HG03442 (cell line): ENCODE results near the gene CACNA1S.

ENCODE experiments used
- ATAC-seq: cut with Tn5 transposase; IDR thresholded peaks from one replicate; pipeline ENCODE4 v1.9.1; 2021; ENCODE audit warnings: mild to moderate bottlenecking, moderate library complexity; ENCODE audit not compliant: unreplicated experiment

Gene CACNA1S

DNA sequence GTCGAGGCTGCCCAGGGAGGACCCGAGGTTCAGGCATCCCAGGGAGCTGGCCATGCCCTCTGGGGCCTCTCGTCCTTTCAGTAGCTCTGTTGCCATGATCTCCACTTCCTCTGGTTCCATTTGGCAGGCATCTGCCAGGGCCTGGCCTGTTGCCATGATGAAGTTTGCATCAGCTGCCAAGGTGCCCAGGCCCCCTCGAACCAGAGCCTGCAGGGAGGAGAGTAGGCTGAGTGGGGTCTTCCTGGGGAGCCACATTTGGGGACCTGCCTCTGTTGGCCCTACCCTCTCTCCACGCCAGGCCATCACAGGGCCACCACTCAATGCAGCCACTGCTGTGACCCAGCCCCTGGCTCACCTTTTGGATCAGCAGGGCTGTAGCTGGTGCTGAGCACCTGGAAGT, 72.3 kb downstream of the CACNA1S start:
- no peak for ATAC-seq

DNA sequence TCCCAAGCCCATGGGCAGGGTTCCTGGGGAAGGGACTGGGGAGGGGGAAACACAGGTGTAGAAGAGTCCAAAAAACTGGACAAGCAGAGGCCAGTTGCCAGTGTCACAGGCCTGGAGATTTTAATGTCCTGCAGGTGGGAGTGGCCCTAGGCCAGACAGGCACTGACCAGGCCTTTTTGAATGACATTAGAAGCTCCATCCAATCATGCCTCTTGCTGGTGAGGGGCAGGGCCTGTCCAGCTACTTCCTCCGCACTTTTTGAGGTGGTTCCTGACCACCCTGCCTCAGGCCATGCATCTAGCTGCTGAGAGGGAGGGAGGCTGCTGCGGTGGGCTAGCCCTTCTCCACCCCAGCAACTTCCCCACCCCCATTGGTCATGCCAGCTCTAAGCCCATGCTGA, 72.8 kb downstream of the CACNA1S start:
- no peak for ATAC-seq

DNA sequence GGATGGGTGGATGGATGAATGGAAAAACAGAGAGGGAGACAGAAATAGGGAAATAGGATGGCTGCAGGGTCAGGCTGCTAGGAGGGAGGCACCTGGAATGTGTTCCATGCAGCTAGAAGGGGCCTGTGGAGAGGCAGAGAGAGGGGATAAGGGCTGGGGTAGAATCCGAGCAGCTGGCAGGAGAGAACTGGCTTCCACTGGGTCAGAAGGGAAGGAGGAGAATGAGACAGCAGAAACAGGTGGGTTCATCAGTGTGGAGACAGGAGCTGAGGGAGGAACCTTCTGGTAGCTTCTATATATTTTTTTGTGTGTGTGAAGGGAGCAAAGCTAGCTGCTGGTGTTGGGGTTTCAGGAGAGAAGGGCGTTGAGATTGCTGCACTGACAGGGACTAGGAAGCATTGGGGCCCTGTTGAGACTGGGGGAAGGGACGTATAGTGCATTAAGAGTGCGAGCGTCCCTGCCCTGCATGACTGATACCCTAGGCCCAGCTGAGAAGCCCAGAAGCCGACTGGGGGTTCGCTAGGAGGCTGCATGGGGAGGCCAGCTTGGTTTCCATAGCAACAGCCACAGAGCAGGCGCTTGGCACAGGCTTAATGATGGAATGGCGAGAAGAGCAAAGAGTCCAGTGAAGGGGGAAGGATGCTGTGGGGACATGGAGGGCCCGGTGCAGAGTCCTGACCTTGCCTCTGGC, 73.9 kb downstream of the CACNA1S start:
- no peak for ATAC-seq

DNA sequence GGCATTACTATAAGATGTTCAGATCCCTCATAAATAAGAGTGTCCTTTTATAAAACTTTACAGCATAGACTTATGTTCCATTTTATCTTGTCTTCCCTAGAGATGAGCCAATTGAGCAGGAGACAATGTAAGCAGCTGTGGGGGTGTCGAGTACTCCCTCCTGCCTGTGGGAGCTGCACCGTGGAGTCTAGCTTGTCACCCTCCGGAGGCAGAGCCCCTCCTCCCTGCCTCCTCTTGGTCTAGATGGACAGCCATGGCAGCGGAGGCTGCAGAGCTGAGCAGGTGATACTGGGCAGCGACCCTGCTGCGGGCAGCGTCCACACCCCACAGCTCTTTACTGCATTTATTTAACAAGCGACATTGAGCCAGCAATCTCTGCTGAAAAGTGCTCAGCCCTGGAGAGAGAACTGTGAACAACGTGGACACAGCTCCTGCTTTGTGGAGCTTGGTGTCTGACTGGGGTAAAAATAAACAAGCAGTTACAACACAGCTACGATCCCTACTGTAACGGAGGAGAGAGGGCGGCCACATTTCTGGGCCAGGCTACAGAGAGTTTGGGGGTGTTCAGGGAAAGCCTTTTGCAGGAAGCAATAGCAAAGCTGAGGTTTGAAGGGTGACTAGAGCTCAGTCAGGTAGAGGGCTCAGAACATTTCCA, 75.9 kb downstream of the CACNA1S start:
- no peak for ATAC-seq

DNA sequence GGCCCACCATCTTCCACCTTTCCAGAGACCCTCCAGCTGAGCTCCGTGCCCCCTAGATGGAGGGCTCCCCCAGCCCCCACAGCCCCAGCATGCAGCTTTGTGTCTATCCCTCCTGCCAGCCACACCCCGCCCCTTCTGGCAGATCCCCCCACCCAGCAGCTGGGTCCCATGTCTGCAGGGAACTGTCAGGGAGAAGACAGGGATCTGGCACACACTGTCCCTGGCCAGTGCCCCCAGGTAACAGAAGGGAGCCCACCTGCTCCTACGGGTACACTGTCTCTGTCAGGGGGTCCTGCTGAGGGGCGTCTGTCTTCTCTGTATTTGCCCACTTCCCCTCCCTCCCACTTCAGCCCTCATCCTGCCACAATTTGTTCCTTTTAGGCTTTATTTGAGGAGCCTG, 77.6 kb downstream of the CACNA1S start:
- ATAC-seq: no peak

DNA sequence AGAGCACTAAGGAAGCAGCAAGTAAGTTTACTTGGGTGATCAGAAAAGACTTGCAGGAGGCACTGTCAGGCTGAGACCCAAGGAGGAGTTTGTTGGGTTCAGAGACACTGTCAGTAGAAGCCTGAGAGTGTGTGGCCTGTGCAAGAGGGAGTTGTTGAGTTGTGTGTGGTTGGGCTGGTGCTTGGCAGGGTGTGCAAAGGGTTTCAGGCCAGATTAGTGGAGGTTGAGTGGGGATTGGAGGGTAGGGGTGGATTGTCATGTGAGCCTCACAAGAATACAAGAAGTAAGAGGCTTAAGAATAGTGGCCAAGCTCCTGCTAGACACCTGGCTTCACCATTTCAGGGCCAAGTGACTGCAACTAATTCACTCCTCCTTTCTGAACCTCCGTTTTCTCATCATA, 79.8 kb downstream of the CACNA1S start:
- ATAC-seq: no peak

DNA sequence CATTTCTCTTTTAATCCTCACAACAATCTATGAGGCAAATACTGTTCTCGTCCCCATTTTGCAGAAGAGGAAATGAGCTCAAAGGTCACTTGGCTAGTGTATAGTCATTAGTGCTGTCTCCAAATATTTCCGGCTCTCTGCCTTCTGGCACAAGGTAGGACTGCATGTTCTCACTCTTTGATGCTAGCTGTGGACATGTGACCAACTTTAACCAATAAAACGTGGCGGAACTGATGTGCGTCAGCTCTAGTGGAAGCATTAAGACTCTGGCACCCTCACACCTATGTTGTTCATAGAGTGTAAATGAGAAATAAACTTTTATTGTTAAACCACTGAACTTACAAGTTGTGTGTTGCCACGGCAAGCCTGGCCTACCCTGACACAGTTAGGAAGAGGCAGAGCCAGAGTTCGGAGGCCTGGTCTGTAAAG, 83.8 kb downstream of the CACNA1S start:
- no peak for ATAC-seq

DNA sequence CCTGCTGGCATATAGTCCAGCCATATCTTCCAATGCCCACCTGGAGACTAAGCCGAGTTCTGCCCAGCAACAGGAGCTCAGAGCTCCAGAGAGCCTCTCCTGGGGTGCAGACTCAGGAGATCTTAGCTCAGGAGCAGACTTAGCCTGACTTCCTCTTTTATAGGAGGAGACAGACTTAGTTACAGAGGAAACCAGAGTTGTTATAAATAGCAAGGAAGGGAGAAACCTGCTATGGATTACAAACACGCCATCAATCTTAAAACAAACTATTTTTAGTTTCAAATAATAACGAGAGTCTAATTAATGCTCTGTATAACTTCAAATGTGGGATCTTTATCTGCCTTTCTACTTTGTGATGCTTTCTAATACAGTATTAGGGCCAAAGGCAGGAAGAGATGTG, 85.4 kb downstream of the CACNA1S start:
- no peak for ATAC-seq

DNA sequence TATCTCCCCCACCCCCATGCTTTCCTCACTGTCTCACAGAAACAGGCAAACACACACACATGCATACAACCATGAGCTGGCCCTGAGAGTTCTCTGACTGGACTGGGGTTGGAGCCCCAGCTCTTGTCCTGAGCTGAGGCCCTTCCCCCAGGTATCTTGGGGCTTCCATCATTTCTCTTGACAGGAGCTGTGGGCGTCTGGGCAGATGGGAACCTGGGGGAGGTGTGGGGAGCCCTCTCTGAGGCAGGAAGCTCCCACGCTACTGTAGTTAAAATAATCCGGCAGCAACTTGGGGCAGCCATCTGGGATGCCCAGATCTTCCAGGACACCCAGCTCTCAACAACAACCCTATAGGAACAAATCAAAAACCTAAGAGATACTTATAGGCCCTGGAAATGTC, 86.0 kb downstream of the CACNA1S start:
- no peak for ATAC-seq

DNA sequence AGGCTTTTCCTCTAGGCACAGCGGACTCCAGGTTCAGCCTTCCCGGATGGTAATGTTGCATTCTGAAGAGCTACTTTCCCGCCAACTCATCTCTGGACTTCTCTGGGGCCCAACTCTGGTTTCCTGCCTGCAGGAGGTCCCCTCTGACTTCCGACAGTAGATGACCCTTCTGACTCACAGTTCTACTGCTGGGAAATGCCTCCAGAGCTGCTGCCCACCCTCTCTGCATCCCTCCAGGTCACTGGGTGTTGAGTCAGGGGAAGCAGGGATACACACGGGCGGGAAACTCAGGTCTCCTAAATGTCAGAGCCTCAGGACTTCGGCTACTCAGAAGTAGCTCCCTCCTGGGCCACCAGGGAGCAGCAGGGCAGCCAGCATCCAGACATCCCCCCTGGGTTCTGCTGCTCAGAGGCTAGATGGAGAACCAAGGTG, 86.6 kb downstream of the CACNA1S start:
- no peak for ATAC-seq

DNA sequence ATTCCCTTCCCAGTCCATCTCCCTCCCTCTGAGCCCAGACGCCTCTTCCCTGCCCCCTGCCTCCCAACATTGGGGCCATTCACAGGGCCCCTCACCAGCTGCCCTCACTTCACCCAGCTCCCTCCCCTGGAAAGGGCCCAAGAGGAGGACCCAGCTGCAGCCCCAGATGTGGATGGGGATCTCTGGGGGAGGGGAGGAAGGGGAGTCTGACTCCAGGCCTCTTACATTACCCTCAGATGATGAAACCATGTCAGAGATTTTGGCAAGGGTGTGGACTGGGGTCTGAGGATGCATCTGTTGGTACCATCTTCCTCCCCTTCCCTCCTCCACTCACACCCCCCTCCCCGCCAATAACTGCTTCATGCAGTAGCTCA, 87.6 kb downstream of the CACNA1S start:
- no peak for ATAC-seq

DNA sequence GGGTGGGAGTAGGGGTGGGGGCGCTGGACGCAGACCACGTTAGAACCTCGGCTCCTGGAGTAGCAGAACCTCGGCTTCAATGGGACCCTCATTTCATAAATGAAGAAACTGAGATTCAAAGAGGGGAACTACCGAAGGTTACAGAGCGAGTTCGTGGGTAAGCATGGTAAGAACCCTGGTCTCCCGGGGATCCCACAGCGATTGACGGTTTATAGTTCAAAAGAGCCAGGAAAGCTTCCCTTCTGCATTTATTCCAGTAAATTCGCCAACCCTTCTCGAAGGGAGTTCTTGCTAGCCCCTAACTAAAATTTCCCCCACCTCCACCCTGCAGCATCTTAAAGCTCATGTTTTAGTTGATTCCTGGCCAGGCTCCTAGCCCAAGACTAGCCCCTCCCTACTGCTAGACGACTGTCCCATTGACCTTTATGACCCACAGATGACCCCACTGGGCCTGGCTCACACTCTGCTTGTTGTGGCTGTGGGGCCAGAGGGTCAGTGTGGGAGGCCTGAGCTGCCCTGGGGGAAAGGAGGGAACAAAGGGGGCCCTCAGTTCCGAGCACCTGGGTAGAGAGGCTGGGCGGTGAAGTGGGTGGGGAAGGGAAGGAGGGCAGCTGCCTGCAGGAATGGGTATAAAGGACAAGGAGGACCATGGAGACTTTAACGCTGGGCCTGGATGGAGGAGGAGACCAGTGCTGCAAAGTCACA, 88.2 kb downstream of the CACNA1S start:
- ATAC-seq: no peak

DNA sequence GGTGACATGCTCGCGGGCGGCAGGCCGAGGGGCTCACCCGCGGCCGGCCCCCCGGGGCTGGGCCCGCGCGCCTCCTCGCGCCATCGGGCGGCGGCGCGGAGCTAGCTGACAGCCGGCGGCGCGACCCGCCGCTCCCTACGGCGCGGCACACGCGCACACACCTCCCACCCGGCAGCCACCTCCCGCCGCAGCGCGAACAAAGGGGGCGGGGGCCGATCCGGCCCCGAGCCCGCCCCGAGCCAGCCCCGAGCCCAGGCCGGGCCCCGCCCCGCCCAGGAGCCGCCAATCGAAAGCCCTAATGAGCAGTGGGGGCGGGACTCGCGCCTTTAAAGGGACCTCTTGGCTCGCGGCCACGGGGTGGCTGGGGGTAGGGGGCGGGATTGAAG, 88.7 kb downstream of the CACNA1S start, which contains the start of gene KIF21B:
Gene KIF21B, minus strand, starts transcription at position 198 of the 386 bp plus-strand sequence. CDS start 331 bp downstream, outside the sequence.
- ATAC-seq: peak; percentile 52

DNA sequence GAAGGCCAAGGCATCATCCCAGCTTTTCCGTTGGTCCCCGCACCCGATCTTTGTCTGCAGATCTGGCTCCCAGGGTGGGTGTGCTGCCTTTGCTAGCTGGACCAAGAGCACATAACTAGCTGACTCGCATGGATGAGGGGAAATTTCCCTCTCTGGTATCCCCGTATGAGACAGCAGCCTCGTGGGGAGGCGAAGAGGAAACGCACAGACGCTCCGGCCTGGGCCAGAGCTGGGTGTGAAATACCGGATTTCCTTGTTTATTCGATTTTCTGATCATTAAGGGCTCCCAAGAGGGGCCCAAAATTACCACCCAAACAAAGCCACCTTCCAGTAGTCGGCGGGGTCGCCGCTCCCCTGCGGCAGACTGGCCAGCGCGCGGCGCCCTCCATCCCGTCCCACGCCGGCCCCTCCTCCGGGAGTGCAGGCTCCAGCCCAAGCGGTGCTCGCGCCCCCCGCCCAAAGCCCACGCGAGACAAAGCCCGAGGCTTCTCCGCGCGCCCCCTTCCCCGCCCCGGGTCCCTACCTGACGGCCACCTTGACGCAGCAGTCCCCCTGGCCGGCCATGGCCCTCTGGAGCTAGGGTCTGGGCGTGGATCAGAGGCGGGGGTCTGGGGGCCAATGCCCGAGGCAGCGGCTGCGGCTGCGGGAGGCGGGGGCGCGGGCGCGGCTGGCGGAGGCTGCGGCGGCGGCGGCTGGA, 89.3 kb downstream of the CACNA1S start:
- no peak for ATAC-seq

DNA sequence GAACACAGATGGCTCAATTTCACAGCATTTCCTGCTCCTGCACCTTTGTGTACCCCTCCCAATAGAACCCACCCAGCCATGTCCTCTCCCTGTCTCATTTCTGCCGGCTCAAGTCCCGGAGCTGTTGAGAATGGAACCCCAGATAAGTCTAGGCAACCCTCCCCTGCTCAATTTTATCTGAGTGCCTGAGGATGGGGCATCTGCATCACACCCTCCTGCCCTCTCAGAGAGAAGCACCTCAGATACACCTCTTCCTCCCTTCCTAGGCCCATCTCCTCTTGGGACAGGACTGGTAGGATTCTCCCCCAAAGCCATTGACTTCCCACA, 89.8 kb downstream of the CACNA1S start:
- ATAC-seq: no peak

DNA sequence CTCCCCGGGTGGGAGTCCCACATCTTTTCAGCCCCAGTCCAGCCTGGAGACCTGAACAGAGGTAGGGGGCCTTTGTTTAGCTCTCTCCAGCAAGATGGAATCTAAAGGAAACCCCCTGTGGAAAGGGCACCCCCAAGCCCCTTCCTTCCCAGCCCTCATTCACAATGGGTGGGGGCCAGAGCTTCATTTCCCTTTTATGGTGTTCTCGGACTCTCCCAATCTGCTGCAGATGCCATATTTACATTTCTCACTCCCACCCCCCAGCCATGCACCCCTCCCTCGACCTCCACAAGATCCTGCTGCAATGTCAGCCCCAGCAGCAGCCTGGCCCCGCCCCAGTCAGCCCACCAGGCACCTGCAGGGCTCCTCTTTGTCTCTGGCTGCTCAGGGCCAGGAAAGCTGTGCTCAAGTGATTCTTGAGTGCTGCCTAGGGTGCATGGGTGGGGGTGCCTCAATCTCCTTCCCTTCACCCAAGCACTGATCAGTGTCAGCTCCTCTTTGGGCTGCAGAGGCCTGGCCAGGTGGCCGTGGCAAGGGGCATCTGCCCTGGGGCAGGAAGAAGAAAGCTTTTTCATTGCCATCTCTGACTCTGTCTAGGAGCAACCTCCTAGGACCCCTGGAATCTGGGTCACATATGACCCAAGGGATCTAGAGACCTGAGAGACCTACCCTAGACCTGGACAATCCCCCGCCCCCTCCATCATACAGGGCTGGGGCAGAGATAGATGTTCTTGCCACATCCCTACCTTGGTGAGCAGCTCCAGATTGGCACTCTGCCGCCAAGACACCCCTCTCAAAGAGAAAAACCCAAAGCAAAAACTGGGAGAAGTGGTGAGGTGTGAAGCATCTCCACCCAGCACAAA, 90.4 kb downstream of the CACNA1S start:
- no peak for ATAC-seq

DNA sequence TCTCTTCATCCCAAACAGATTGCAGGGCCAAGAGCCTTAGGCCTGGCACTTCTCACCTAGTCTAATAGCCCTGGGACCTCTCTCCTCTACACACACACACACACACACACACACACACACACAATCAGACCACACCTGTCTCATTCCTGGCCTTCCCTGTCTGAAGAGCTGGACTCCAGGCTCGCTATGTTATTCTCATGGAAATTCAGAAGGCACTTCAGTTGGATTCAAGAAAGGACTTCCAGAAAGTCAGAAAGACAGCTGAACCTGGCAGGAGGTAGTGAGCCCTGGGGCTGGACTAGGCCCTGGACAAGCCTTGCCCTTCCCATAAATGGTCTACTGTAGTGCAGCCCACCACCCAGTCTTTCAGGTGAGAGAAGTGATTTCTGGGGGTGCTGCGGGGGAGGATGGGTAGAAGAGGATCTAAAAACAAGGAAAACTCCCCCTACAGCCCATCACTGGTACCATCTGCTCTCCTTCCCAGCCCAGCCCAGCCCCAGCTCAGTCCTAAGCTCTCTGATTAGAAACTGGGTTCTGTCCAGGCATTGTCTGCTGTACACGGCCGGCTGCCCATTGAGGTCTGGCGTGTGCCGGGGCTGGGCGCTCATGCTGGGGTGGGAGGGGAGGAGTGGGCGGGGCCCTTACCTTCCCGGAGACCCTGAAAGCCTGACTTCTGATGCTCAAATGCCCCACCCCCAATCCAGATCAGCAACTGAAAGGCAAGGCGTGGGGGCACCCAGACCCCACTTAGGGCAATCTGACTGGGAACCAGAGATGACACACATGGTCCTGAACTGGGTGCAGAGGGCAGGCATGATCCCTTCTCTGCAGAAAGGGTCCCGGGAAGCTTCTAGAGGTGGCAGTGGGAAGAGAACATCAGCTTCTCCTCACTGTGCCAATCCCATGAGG, 91.3 kb downstream of the CACNA1S start:
- no peak for ATAC-seq

DNA sequence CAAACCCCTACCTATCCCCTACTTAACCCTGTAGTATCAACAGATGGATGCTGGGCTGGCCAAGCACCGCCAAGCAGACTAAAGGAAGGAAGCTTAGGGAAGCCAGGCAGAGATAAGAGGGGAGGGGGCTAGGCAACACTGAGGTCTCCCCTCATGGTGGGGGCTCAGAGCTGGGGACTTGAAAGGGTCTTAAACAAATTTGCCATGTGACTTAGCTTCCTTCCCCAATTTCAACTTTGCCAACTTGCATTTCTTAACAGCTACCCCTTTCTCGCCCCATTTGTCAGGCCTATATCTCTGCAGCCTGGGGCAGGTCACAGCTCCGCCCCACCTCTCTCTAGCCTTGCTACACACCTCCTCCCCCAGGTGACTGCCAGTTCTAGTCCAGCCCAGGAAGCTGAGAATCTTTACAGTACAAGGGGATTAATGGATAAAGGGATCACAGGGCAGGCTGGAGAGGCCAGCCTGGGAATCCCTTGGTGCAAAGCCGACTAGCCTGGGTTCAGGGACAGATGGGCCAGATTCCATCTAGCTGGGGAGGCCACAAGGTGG, 92.1 kb downstream of the CACNA1S start:
- ATAC-seq: no peak

DNA sequence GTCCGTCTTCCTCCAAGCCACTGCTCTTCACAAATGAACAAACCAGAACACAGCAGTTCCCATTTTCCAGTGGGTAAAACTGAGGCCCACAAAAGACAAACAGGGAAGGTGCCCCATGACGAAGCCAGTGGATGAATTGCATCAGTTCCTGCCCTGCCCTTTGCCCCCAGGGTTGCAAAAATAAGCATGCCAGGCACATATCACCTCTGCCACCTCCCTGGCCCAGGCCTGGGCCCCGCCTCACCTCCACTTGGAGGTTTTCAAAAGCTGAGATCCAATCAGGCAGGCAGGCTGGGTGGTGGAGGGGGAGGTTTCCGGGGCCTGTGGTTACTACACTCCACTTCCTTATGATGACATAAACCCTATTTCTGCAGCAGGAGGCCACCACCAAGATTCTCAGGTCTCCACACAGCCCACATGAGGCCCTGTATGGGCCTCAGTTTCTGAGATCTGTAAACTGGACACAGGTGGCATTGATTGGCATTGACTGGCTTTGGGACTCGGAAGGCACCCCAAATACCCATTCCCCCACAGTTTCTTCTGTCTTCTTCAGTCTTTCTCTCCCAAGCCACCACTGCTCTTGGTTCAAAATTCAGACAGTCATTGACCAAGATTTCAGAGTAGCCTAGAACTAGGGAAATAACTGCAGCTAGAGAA, 92.8 kb downstream of the CACNA1S start:
- ATAC-seq: peak; percentile 64
